GM23338 (cell line): ENCODE results near the gene RASGRP3. TPM values are rescaled to one million over a fixed set of nuclear protein-coding genes. Genes with fewer than 3 reads are reported as not detected.

Source experiments
- ATAC-seq: fragments of 200-7000 bp; cut with Tn5 transposase; 3 replicates; pipeline ENCODE4 v1.9.1; 2020
- DNase-seq: peaks from one replicate; pipeline ENCODE4 v3.0.0-alpha.2; 2015; ENCODE audit warnings: low spot score
- H2AFZ ChIP-seq: fragments of 200-600 bp; sonication (generic); 2 replicates; pipeline ENCODE4 v1.8.0; 2016; ENCODE audit warnings: antibody characterized with exemption, mild to moderate bottlenecking, moderate library complexity
- H3F3A ChIP-seq: fragments of 200-600 bp; sonication (generic); replicated peaks from 2 replicates; pipeline ENCODE4 v1.8.0; 2017; ENCODE audit warnings: antibody characterized with exemption, mixed run types, low read depth
- H3K27ac ChIP-seq: fragments of 200-600 bp; sonication (generic); 2 replicates; pipeline ENCODE4 v1.6.1; 2016; ENCODE audit warnings: low read depth
- H3K27me3 ChIP-seq: fragments of 200-600 bp; sonication (generic); 2 replicates; pipeline ENCODE4 v1.8.0; 2016; ENCODE audit warnings: mild to moderate bottlenecking, mixed run types, moderate library complexity; ENCODE audit not compliant: insufficient read depth
- H3K36me3 ChIP-seq: fragments of 200-600 bp; sonication (generic); 2 replicates; pipeline ENCODE4 v1.8.0; 2016; ENCODE audit warnings: mild to moderate bottlenecking; ENCODE audit not compliant: insufficient read depth
- H3K4me1 ChIP-seq: fragments of 200-600 bp; sonication (generic); 2 replicates; pipeline ENCODE4 v1.8.0; 2016; ENCODE audit warnings: mild to moderate bottlenecking, moderate library complexity; ENCODE audit not compliant: insufficient read depth
- H3K4me2 ChIP-seq: fragments of 200-600 bp; sonication (generic); 2 replicates; pipeline ENCODE4 v1.7.1; 2017; ENCODE audit warnings: mixed run types
- H3K4me3 ChIP-seq: fragments of 200-600 bp; sonication (generic); 2 replicates; pipeline ENCODE4 v1.6.1; 2016; ENCODE audit warnings: mixed run types
- H3K79me2 ChIP-seq: fragments of 200-600 bp; sonication (generic); replicated peaks from 2 replicates; pipeline ENCODE4 v1.8.0; 2017; ENCODE audit warnings: mild to moderate bottlenecking; ENCODE audit not compliant: insufficient read depth
- H3K9me2 ChIP-seq: fragments of 200-600 bp; sonication (generic); 2 replicates; pipeline ENCODE4 v1.8.0; 2017; ENCODE audit not compliant: insufficient read depth
- H4K20me1 ChIP-seq: fragments of 200-600 bp; sonication (generic); replicated peaks from 2 replicates; pipeline ENCODE4 v1.8.0; 2017; ENCODE audit warnings: mild to moderate bottlenecking; ENCODE audit not compliant: insufficient read depth
- H3K27ac Mint-ChIP-seq: 2 replicates; pipeline ENCODE4 v1.8.0; 2020; ENCODE audit warnings: inconsistent platforms, mild to moderate bottlenecking, moderate library complexity, mixed read lengths
- H3K27me3 Mint-ChIP-seq: 3 replicates; pipeline ENCODE4 v1.8.0; 2022; ENCODE audit warnings: low read depth, mild to moderate bottlenecking, moderate library complexity, mixed read lengths, inconsistent platforms; ENCODE audit not compliant: insufficient read depth, poor library complexity
- H3K36me3 Mint-ChIP-seq: 3 replicates; pipeline ENCODE4 v1.8.0; 2021; ENCODE audit warnings: low read depth, mild to moderate bottlenecking, inconsistent platforms, moderate library complexity, mixed read lengths
- H3K4me1 Mint-ChIP-seq: 3 replicates; pipeline ENCODE4 v1.8.0; 2020; ENCODE audit warnings: mild to moderate bottlenecking, inconsistent platforms, mixed read lengths
- H3K4me3 Mint-ChIP-seq: 3 replicates; pipeline ENCODE4 v1.8.0; 2021; ENCODE audit warnings: moderate library complexity, mild to moderate bottlenecking, inconsistent platforms, mixed read lengths
- H3K9me3 Mint-ChIP-seq: 3 replicates; pipeline ENCODE4 v1.8.0; 2020; ENCODE audit warnings: moderate library complexity, mild to moderate bottlenecking, inconsistent platforms, mixed read lengths
- CREB1 ChIP-seq: fragments of 250-450 bp; sonication (Bioruptor Pico); IDR thresholded peaks from 2 replicates; pipeline ENCODE4 v1.5.0; 2020; ENCODE audit warnings: low read depth, mild to moderate bottlenecking, moderate library complexity
- EZH2phosphoT487 ChIP-seq: fragments of 200-600 bp; sonication (generic); IDR thresholded peaks from one replicate; pipeline ENCODE4 v1.8.1; 2018; ENCODE audit warnings: antibody characterized with exemption; ENCODE audit not compliant: unreplicated experiment
- POLR2AphosphoS5 ChIP-seq: IDR thresholded peaks from 2 replicates; pipeline ENCODE4 v1.6.1; 2016; ENCODE audit warnings: antibody characterized with exemption, low read depth
- ZNF114 ChIP-seq: fragments of 250-450 bp; sonication (Bioruptor Pico); IDR thresholded peaks from 2 replicates; pipeline ENCODE4 v1.5.0; 2020; ENCODE audit warnings: mild to moderate bottlenecking, moderate library complexity
- ZNF331 ChIP-seq: fragments of 250-450 bp; sonication (Bioruptor Pico); IDR thresholded peaks from 2 replicates; pipeline ENCODE4 v1.5.0; 2020; ENCODE audit warnings: low read depth, mild to moderate bottlenecking, moderate library complexity
- polyA plus RNA-seq: library from polyadenylated mRNA; unstranded; fragments of >200 nt; fragmentation: Nextera tagmentation; extraction: Ambion mirVana; gene quantifications from 2 replicates; pipeline ENCODE4 v1.2.1, GENCODE V29; 2016
- total RNA-seq: library from RNA; depleted of rRNA; stranded (reverse); fragments of >200 nt; shearing (Covaris generic); gene quantifications from 2 replicates; pipeline ENCODE4 v1.2.3, GENCODE V29; 2014
- TF ChIP-seq, protein P1 (sequence below): IDR thresholded peaks from one replicate; pipeline ENCODE4 v1.6.1; 2018; ENCODE audit warnings: antibody characterized with exemption; ENCODE audit not compliant: unreplicated experiment
- TF ChIP-seq, protein P2 (sequence below): fragments of 250-450 bp; sonication (Bioruptor Pico); IDR thresholded peaks from 2 replicates; pipeline ENCODE4 v1.5.0; 2020; ENCODE audit warnings: mild to moderate bottlenecking, moderate library complexity
- TF ChIP-seq, protein P3 (sequence below): IDR thresholded peaks from 2 replicates; pipeline ENCODE4 v1.6.1; 2016; ENCODE audit warnings: antibody characterized with exemption
- TF ChIP-seq, protein P4 (sequence below), 2 experiments: fragments of 200-600 bp in 1 of 2; sonication (generic) in 1 of 2; conservative IDR thresholded peaks; 2 replicates each; pipeline versions ENCODE4 v1.5.1 to v1.6.1; 2016 to 2017; ENCODE audit warnings: antibody characterized with exemption in 2 of 2, low read depth in 2 of 2, mild to moderate bottlenecking in 2 of 2, moderate library complexity in 1 of 2

Gene RASGRP3
- total and polyA plus RNA-seq, 2 experiments from 2014 or later: 0.19 to 0.69 TPM

DNA sequence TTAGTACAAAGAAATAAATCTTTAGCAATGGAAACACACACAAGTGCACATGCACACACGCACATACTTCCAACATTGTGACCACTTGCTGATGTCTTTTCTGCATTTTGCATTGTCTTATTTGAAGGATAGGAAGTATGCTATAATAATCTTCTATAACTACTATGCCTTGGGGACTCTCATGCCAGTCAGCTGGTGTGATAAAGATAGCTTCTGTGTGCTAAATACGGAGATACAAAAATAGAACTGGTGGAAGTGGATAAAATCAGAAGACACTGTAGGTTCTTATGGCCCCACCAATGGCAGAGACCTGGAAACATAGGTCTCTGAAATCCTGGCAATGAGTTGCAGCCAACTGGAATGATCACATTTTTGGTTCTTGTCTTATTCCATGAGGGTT, 31.5 kb upstream of the RASGRP3 start:
- H3K36me3 Mint-ChIP-seq: no peaks in the 10 kb centered on the region
- no peaks in the 10 kb centered on the region for H3K27me3 ChIP-seq
- H3K9me3 Mint-ChIP-seq: no peaks in the 10 kb centered on the region
- 0 out of 2 replicates have a peak, but pooled peaks cover 3% of the 10 kb centered on the region for H3K4me1 ChIP-seq
- no peak overlapping the region for H3K4me3 Mint-ChIP-seq
- H3F3A ChIP-seq: no peaks in the 10 kb centered on the region
- H3K27ac ChIP-seq: no peak overlapping the region
- H4K20me1 ChIP-seq: no peaks in the 10 kb centered on the region
- no peaks in the 10 kb centered on the region for H3K27me3 Mint-ChIP-seq
- no peak overlapping the region for H3K27ac Mint-ChIP-seq
- H3K79me2 ChIP-seq: no peaks in the 10 kb centered on the region
- no peaks in the 10 kb centered on the region for H3K36me3 ChIP-seq
- peaks cover 6% of the 10 kb centered on the region for H3K4me1 Mint-ChIP-seq
- H3K4me2 ChIP-seq: no peak overlapping the region
- H3K9me2 ChIP-seq: no peaks in the 10 kb centered on the region
- no peak for ATAC-seq
- no peak for DNase-seq
- no peak for TF ChIP-seq CREB1 (CRISPR knock-in tag)
- no peak for TF ChIP-seq POLR2AphosphoS5
- no peak for TF ChIP-seq ZNF114
- TF ChIP-seq, protein P1, sequence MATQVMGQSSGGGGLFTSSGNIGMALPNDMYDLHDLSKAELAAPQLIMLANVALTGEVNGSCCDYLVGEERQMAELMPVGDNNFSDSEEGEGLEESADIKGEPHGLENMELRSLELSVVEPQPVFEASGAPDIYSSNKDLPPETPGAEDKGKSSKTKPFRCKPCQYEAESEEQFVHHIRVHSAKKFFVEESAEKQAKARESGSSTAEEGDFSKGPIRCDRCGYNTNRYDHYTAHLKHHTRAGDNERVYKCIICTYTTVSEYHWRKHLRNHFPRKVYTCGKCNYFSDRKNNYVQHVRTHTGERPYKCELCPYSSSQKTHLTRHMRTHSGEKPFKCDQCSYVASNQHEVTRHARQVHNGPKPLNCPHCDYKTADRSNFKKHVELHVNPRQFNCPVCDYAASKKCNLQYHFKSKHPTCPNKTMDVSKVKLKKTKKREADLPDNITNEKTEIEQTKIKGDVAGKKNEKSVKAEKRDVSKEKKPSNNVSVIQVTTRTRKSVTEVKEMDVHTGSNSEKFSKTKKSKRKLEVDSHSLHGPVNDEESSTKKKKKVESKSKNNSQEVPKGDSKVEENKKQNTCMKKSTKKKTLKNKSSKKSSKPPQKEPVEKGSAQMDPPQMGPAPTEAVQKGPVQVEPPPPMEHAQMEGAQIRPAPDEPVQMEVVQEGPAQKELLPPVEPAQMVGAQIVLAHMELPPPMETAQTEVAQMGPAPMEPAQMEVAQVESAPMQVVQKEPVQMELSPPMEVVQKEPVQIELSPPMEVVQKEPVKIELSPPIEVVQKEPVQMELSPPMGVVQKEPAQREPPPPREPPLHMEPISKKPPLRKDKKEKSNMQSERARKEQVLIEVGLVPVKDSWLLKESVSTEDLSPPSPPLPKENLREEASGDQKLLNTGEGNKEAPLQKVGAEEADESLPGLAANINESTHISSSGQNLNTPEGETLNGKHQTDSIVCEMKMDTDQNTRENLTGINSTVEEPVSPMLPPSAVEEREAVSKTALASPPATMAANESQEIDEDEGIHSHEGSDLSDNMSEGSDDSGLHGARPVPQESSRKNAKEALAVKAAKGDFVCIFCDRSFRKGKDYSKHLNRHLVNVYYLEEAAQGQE: no peak
- TF ChIP-seq ZNF331: no peak
- TF ChIP-seq, protein P2, sequence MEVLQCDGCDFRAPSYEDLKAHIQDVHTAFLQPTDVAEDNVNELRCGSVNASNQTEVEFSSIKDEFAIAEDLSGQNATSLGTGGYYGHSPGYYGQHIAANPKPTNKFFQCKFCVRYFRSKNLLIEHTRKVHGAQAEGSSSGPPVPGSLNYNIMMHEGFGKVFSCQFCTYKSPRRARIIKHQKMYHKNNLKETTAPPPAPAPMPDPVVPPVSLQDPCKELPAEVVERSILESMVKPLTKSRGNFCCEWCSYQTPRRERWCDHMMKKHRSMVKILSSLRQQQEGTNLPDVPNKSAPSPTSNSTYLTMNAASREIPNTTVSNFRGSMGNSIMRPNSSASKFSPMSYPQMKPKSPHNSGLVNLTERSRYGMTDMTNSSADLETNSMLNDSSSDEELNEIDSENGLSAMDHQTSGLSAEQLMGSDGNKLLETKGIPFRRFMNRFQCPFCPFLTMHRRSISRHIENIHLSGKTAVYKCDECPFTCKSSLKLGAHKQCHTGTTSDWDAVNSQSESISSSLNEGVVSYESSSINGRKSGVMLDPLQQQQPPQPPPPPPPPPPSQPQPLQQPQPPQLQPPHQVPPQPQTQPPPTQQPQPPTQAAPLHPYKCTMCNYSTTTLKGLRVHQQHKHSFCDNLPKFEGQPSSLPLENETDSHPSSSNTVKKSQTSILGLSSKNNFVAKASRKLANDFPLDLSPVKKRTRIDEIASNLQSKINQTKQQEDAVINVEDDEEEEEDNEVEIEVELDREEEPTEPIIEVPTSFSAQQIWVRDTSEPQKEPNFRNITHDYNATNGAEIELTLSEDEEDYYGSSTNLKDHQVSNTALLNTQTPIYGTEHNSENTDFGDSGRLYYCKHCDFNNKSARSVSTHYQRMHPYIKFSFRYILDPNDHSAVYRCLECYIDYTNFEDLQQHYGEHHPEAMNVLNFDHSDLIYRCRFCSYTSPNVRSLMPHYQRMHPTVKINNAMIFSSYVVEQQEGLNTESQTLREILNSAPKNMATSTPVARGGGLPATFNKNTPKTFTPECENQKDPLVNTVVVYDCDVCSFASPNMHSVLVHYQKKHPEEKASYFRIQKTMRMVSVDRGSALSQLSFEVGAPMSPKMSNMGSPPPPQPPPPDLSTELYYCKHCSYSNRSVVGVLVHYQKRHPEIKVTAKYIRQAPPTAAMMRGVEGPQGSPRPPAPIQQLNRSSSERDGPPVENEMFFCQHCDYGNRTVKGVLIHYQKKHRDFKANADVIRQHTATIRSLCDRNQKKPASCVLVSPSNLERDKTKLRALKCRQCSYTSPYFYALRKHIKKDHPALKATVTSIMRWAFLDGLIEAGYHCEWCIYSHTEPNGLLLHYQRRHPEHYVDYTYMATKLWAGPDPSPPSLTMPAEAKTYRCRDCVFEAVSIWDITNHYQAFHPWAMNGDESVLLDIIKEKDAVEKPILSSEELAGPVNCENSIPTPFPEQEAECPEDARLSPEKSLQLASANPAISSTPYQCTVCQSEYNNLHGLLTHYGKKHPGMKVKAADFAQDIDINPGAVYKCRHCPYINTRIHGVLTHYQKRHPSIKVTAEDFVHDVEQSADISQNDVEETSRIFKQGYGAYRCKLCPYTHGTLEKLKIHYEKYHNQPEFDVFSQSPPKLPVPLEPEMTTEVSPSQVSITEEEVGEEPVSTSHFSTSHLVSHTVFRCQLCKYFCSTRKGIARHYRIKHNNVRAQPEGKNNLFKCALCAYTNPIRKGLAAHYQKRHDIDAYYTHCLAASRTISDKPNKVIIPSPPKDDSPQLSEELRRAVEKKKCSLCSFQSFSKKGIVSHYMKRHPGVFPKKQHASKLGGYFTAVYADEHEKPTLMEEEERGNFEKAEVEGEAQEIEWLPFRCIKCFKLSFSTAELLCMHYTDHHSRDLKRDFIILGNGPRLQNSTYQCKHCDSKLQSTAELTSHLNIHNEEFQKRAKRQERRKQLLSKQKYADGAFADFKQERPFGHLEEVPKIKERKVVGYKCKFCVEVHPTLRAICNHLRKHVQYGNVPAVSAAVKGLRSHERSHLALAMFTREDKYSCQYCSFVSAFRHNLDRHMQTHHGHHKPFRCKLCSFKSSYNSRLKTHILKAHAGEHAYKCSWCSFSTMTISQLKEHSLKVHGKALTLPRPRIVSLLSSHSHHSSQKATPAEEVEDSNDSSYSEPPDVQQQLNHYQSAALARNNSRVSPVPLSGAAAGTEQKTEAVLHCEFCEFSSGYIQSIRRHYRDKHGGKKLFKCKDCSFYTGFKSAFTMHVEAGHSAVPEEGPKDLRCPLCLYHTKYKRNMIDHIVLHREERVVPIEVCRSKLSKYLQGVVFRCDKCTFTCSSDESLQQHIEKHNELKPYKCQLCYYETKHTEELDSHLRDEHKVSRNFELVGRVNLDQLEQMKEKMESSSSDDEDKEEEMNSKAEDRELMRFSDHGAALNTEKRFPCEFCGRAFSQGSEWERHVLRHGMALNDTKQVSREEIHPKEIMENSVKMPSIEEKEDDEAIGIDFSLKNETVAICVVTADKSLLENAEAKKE (CRISPR knock-in tag): no peak
- TF ChIP-seq, protein P3, sequence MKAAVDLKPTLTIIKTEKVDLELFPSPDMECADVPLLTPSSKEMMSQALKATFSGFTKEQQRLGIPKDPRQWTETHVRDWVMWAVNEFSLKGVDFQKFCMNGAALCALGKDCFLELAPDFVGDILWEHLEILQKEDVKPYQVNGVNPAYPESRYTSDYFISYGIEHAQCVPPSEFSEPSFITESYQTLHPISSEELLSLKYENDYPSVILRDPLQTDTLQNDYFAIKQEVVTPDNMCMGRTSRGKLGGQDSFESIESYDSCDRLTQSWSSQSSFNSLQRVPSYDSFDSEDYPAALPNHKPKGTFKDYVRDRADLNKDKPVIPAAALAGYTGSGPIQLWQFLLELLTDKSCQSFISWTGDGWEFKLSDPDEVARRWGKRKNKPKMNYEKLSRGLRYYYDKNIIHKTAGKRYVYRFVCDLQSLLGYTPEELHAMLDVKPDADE: no peak
- no peak for TF ChIP-seq EZH2phosphoT487
- TF ChIP-seq, protein P4, sequence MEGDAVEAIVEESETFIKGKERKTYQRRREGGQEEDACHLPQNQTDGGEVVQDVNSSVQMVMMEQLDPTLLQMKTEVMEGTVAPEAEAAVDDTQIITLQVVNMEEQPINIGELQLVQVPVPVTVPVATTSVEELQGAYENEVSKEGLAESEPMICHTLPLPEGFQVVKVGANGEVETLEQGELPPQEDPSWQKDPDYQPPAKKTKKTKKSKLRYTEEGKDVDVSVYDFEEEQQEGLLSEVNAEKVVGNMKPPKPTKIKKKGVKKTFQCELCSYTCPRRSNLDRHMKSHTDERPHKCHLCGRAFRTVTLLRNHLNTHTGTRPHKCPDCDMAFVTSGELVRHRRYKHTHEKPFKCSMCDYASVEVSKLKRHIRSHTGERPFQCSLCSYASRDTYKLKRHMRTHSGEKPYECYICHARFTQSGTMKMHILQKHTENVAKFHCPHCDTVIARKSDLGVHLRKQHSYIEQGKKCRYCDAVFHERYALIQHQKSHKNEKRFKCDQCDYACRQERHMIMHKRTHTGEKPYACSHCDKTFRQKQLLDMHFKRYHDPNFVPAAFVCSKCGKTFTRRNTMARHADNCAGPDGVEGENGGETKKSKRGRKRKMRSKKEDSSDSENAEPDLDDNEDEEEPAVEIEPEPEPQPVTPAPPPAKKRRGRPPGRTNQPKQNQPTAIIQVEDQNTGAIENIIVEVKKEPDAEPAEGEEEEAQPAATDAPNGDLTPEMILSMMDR (conservative IDR thresholded peaks at IDR 0.05; ENCODE audit: low read depth in 2 of 2): no peak
- H3K4me3 ChIP-seq: no peak overlapping the region
- H2AFZ ChIP-seq: no peak overlapping the region
